ENCODE measurements around the gene L3MBTL4. TPM values are rescaled to one million over a fixed set of nuclear protein-coding genes. Genes with fewer than 3 reads are reported as not detected.

Gene L3MBTL4
- total RNA-seq, 1 experiment from 2014 or later: not detected

DNA sequence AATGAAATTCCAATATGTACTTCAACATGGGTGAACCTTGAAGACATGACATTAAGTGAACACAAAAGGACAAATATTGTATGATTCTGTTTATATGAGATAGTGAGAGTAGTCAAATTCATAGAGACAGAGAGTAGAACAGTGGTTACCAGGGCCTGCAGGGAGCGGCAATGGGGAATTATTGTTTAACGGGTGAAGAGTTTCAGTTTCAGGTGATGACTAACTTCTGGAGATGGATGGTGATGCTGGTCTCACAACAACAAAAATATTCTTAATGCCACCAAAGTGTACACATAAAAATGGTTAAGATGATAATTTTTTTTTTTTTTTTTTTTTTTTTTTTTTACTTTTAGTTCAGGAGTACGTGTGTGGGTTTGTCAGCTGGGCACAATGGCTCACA lies 410.0 kb downstream of the L3MBTL4 start:
- Histone ChIP-seq H2AFZ (ENCODE audit: low read depth, low read length, poor library complexity, severe bottlenecking) (no peak overlapping the region), H3K9me2 (ENCODE audit: insufficient read depth) (no peaks in the 10 kb centered on the region), H4K20me1 (ENCODE audit: insufficient read depth) (no peaks in the 10 kb centered on the region), H3K9ac (ENCODE audit: low read length) (no peak overlapping the region), H3K4me2 (ENCODE audit: low read length) (no peak overlapping the region), H3K4me3 (replicated peaks in 1 of 2; ENCODE audit: low read depth in 1 of 2, low read length in 2 of 2) (no peak overlapping the region), H3K79me2 (ENCODE audit: insufficient read depth, low read length) (no peaks in the 10 kb centered on the region), H3K27me3 (ENCODE audit: insufficient read depth, low read length) (no peaks in the 10 kb centered on the region), H3K36me3 (ENCODE audit: control insufficient read depth in 1 of 2, insufficient read depth in 2 of 2, low read length in 2 of 2) (no peaks in the 10 kb centered on the region), H3K4me1 (ENCODE audit: control insufficient read depth in 1 of 2, insufficient read depth in 2 of 2, low read length in 2 of 2) (no peaks in the 10 kb centered on the region), H3K27ac (ENCODE audit: low read depth, low read length) (no peak overlapping the region), H3K9me3 (ENCODE audit: control insufficient read depth in 1 of 2, insufficient read depth in 1 of 2, low read depth in 1 of 2, low read length in 2 of 2) (peaks cover 10 to 21% of the 10 kb centered on the region in 2 experiments; a peak in 2 of 4 replicates)
- POLR2A ChIA-PET: no interaction called here
- RAD21 ChIA-PET (ENCODE audit: low non-redundant PET in 1 of 2, low total read pairs in 2 of 2, uncharacterized antibody in 2 of 2, unreplicated experiment in 2 of 2): no interaction called here
- TF ChIP-seq POLR2AphosphoS5 (IDR thresholded peaks at IDR 0.05; ENCODE audit: low read depth, low read length) (no peak), ELF1 (IDR thresholded peaks at IDR 0.05; ENCODE audit: borderline replicate concordance, low read depth) (no peak), SRF (IDR thresholded peaks at IDR 0.05; ENCODE audit: low read depth) (no peak), ZNF274 (IDR thresholded peaks at IDR 0.05; ENCODE audit: low read depth, low read length) (no peak), YY1 (IDR thresholded peaks at IDR 0.05; ENCODE audit: extremely low read depth, insufficient replicate concordance, low read depth, low read length) (no peak), CEBPB (IDR thresholded peaks at IDR 0.05; ENCODE audit: low read depth) (no peak), ZFX (IDR thresholded peaks at IDR 0.05) (no peak), SIN3A (IDR thresholded peaks at IDR 0.05; ENCODE audit: low read depth) (no peak), EGR1 (IDR thresholded peaks at IDR 0.05; ENCODE audit: low read depth) (no peak)
- TF ChIP-seq, protein P1, sequence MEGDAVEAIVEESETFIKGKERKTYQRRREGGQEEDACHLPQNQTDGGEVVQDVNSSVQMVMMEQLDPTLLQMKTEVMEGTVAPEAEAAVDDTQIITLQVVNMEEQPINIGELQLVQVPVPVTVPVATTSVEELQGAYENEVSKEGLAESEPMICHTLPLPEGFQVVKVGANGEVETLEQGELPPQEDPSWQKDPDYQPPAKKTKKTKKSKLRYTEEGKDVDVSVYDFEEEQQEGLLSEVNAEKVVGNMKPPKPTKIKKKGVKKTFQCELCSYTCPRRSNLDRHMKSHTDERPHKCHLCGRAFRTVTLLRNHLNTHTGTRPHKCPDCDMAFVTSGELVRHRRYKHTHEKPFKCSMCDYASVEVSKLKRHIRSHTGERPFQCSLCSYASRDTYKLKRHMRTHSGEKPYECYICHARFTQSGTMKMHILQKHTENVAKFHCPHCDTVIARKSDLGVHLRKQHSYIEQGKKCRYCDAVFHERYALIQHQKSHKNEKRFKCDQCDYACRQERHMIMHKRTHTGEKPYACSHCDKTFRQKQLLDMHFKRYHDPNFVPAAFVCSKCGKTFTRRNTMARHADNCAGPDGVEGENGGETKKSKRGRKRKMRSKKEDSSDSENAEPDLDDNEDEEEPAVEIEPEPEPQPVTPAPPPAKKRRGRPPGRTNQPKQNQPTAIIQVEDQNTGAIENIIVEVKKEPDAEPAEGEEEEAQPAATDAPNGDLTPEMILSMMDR (IDR thresholded peaks at IDR 0.05 in 2 of 3, conservative IDR thresholded peaks at IDR 0.05 in 1 of 3; ENCODE audit: borderline replicate concordance in 1 of 3, insufficient read depth in 1 of 3, low read depth in 2 of 3, low read length in 2 of 3): no peak
- no peak for DNase-seq (ENCODE audit: low read depth, low spot score)
- CTCF ChIA-PET: no interaction called here
- BruUV-seq (replicated peaks): no TSS peak
- intact Hi-C loops (cut with micrococcal nuclease): no loop called here
- ATAC-seq: no peak
